Measurements from ENCODE around the gene GAS2L1. TPM values are rescaled to one million over a fixed set of nuclear protein-coding genes. Genes with fewer than 3 reads are reported as not detected.

GAS2L1 gene
- polyA plus RNA-seq, 1 donor (not counting 4 experiments of a cell fraction or from before 2014, with no cell fraction given), result 11.3 TPM

GRCh38 chr22:29342577-29343312 lies 36.3 kb downstream of the GAS2L1 start:
- no peak for DNase-seq (ENCODE audit: low read depth, low spot score)
- no peak for TF ChIP-seq EZH2 (IDR thresholded peaks at IDR 0.05; ENCODE audit: low read length)
- TF ChIP-seq CTCF (optimal IDR thresholded peaks at IDR 0.05 in 1 of 3, IDR thresholded peaks at IDR 0.05 in 1 of 3, conservative IDR thresholded peaks at IDR 0.05 in 1 of 3; ENCODE audit: extremely low read depth in 1 of 3, insufficient read depth in 2 of 3, low read length in 3 of 3), result peak in 2 of 3 experiments; percentile 1 to 8
- H4K20me1 ChIP-seq (ENCODE audit: control insufficient read depth, extremely low read depth, insufficient read depth, low read length), result peaks cover 15% of the 10 kb centered on the region
- dilution Hi-C loops (cut with MboI; ENCODE audit: extremely low pct_ligation_motif_present, low sequenced_read_pairs), result no loop called here
- H3K27me3 ChIP-seq (ENCODE audit: control insufficient read depth, extremely low read depth, insufficient read depth, low read length), result no peaks in the 10 kb centered on the region
- H3K4me1 ChIP-seq (ENCODE audit: control insufficient read depth, extremely low read depth, insufficient read depth, low read length), result peaks cover 53% of the 10 kb centered on the region
- H2AFZ ChIP-seq (ENCODE audit: control insufficient read depth, low read length), result no peak overlapping the region
- H3K9me1 ChIP-seq (ENCODE audit: control insufficient read depth, extremely low read depth, insufficient read depth, low read length), result peaks cover 7% of the 10 kb centered on the region
- no peak overlapping the region for H3K9ac ChIP-seq (ENCODE audit: control insufficient read depth, extremely low read depth, insufficient read depth, low read length)
- H3K9me3 ChIP-seq (ENCODE audit: control insufficient read depth, low read depth, low read length), result no peaks in the 10 kb centered on the region
- H3K36me3 ChIP-seq (ENCODE audit: control insufficient read depth in 2 of 2, extremely low read depth in 1 of 2, insufficient read depth in 2 of 2, low read length in 2 of 2), result peaks cover 29 to 55% of the 10 kb centered on the region in 2 experiments
- H3K27ac ChIP-seq (ENCODE audit: control insufficient read depth, insufficient read depth, low read length), result peak overlapping the region; percentile 58
- FAIRE-seq, result peak; percentile 46
- H3K79me2 ChIP-seq (ENCODE audit: control insufficient read depth, insufficient read depth, low read length), result no peaks in the 10 kb centered on the region
- H3K4me2 ChIP-seq (ENCODE audit: control insufficient read depth, extremely low read depth, insufficient read depth, low read depth, low read length), result no peak overlapping the region
- no peak overlapping the region for H3K4me3 ChIP-seq (ENCODE audit: control insufficient read depth in 2 of 3, extremely low read depth in 1 of 3, insufficient read depth in 2 of 3, low read depth in 1 of 3, low read length in 3 of 3)

- Histone ChIP-seq H3K36me3 (ENCODE audit: control insufficient read depth in 2 of 2, extremely low read depth in 1 of 2, insufficient read depth in 2 of 2, low read length in 2 of 2) (peaks cover 31 to 55% of the 10 kb centered on the region in 2 experiments), H3K79me2 (ENCODE audit: control insufficient read depth, insufficient read depth, low read length) (no peaks in the 10 kb centered on the region), H3K9ac (ENCODE audit: control insufficient read depth, extremely low read depth, insufficient read depth, low read length) (no peak overlapping the region), H3K9me1 (ENCODE audit: control insufficient read depth, extremely low read depth, insufficient read depth, low read length) (peaks cover 7% of the 10 kb centered on the region), H2AFZ (ENCODE audit: control insufficient read depth, low read length) (no peak overlapping the region), H3K27me3 (ENCODE audit: control insufficient read depth, extremely low read depth, insufficient read depth, low read length) (no peaks in the 10 kb centered on the region), H3K4me2 (ENCODE audit: control insufficient read depth, extremely low read depth, insufficient read depth, low read depth, low read length) (no peak overlapping the region), H3K27ac (ENCODE audit: control insufficient read depth, insufficient read depth, low read length) (peak overlapping the region; percentile 58), H3K4me1 (ENCODE audit: control insufficient read depth, extremely low read depth, insufficient read depth, low read length) (peaks cover 51% of the 10 kb centered on the region), H4K20me1 (ENCODE audit: control insufficient read depth, extremely low read depth, insufficient read depth, low read length) (peaks cover 12% of the 10 kb centered on the region), H3K9me3 (ENCODE audit: control insufficient read depth, low read depth, low read length) (no peaks in the 10 kb centered on the region), H3K4me3 (ENCODE audit: control insufficient read depth in 2 of 3, extremely low read depth in 1 of 3, insufficient read depth in 2 of 3, low read depth in 1 of 3, low read length in 3 of 3) (no peak overlapping the region)
- dilution Hi-C loops (cut with MboI; ENCODE audit: extremely low pct_ligation_motif_present, low sequenced_read_pairs), result no loop called here
- TF ChIP-seq EZH2 (IDR thresholded peaks at IDR 0.05; ENCODE audit: low read length) (no peak), CTCF (optimal IDR thresholded peaks at IDR 0.05 in 1 of 3, IDR thresholded peaks at IDR 0.05 in 1 of 3, conservative IDR thresholded peaks at IDR 0.05 in 1 of 3; ENCODE audit: extremely low read depth in 1 of 3, insufficient read depth in 2 of 3, low read length in 3 of 3) (no peak)
- FAIRE-seq, result peak; percentile 29
- DNase-seq (ENCODE audit: low read depth, low spot score), result no peak
Observed at GRCh38 chr22:29343313-29343805, 36.9 kb downstream of the GAS2L1 start.
